HEK293 (cell line): Measurements from ENCODE around the gene NAV2.

Source experiments
- CTCF ChIA-PET: fragments of 350-600 bp; formaldehyde crosslinking; extraction: SDS; loops from one replicate; lab custom pipeline; 2021; ENCODE audit warnings: antibody characterized with exemption; lab: Yijun Ruan, JAX
- POLR2A ChIA-PET: fragments of 300-600 bp; formaldehyde crosslinking; extraction: SDS; loops from one replicate; lab custom pipeline; 2020; ENCODE audit warnings: antibody characterized with exemption, inconsistent platforms; lab: Yijun Ruan, JAX
- H3K27ac ChIP-seq: fragments of 200-500 bp; sonication (Bioruptor generic); 2 replicates; pipeline ENCODE4 v1.5.1; 2014; ENCODE audit warnings: low read depth, low read length, control low read depth, inconsistent platforms; ENCODE audit errors: extremely low read depth
- H3K36me3 ChIP-seq, 2 experiments: fragments of 200-500 bp in 1 of 2; sonication (Bioruptor generic) in 1 of 2; 1 replicate in 1 of 2; 2 replicates in 1 of 2; pipeline ENCODE4 v1.5.1; 2014 to 2017; ENCODE audit warnings: inconsistent platforms in 2 of 2, low read length in 2 of 2; ENCODE audit not compliant: control insufficient read depth in 2 of 2, insufficient read depth in 1 of 2
- H3K4me1 ChIP-seq: fragments of 200-500 bp; sonication (Bioruptor generic); 2 replicates; pipeline ENCODE4 v1.5.1; 2014; ENCODE audit warnings: mild to moderate bottlenecking, low read length, inconsistent platforms; ENCODE audit not compliant: control insufficient read depth, insufficient read depth
- H3K4me3 ChIP-seq: 2 replicates; pipeline ENCODE4 v1.5.1; 2011; ENCODE audit warnings: low read depth, mild to moderate bottlenecking, control low read depth, low read length, moderate library complexity
- H3K9me3 ChIP-seq: fragments of 200-500 bp; sonication (Bioruptor generic); 2 replicates; pipeline ENCODE4 v1.5.1; 2014; ENCODE audit warnings: low read depth, low read length, inconsistent platforms; ENCODE audit not compliant: control insufficient read depth, insufficient read depth
- BCL6B ChIP-seq: fragments of 450-650 bp; formaldehyde crosslinking; IDR thresholded peaks from 2 replicates; pipeline ENCODE4 v1.5.1; 2017; ENCODE audit warnings: missing biosample characterization, missing genetic modification characterization
- MZF1 ChIP-seq: fragments of 450-650 bp; formaldehyde crosslinking; IDR thresholded peaks from 2 replicates; pipeline ENCODE4 v1.5.1; 2017; ENCODE audit warnings: missing biosample characterization, missing genetic modification characterization, borderline replicate concordance
- PRDM4 ChIP-seq: fragments of 450-650 bp; formaldehyde crosslinking; IDR thresholded peaks from 2 replicates; pipeline ENCODE4 v1.5.1; 2017; ENCODE audit warnings: missing biosample characterization, missing genetic modification characterization
- TCF7L2 ChIP-seq: IDR thresholded peaks from 2 replicates; pipeline ENCODE4 v1.6.1; 2011; ENCODE audit warnings: low read depth, mild to moderate bottlenecking, inconsistent platforms, low read length, moderate library complexity, borderline replicate concordance
- ZNF132 ChIP-seq: fragments of 450-650 bp; formaldehyde crosslinking; IDR thresholded peaks from 2 replicates; pipeline ENCODE4 v1.5.1; 2017; ENCODE audit warnings: missing biosample characterization, missing genetic modification characterization, borderline replicate concordance
- ZNF175 ChIP-seq: fragments of 450-650 bp; formaldehyde crosslinking; IDR thresholded peaks from 2 replicates; pipeline ENCODE4 v1.5.1; 2016; ENCODE audit warnings: missing biosample characterization, missing genetic modification characterization
- ZNF18 ChIP-seq: fragments of 450-650 bp; formaldehyde crosslinking; IDR thresholded peaks from 2 replicates; pipeline ENCODE4 v1.5.1; 2016; ENCODE audit warnings: missing biosample characterization, missing genetic modification characterization
- ZNF341 ChIP-seq: fragments of 450-650 bp; formaldehyde crosslinking; IDR thresholded peaks from 2 replicates; pipeline ENCODE4; 2016; ENCODE audit warnings: low read depth, missing biosample characterization, missing genetic modification characterization
- ZNF366 ChIP-seq: fragments of 450-650 bp; formaldehyde crosslinking; conservative IDR thresholded peaks from 2 replicates; pipeline ENCODE4 v1.5.1; 2016; ENCODE audit warnings: missing biosample characterization, missing genetic modification characterization
- ZNF514 ChIP-seq: fragments of 450-650 bp; formaldehyde crosslinking; IDR thresholded peaks from 2 replicates; pipeline ENCODE4 v1.5.1; 2016; ENCODE audit warnings: missing biosample characterization, missing genetic modification characterization
- ZNF585B ChIP-seq: fragments of 450-650 bp; formaldehyde crosslinking; IDR thresholded peaks from 2 replicates; pipeline ENCODE4 v1.5.1; 2016; ENCODE audit warnings: missing biosample characterization, missing genetic modification characterization
- ZNF76 ChIP-seq: fragments of 450-650 bp; formaldehyde crosslinking; IDR thresholded peaks from 2 replicates; pipeline ENCODE4; 2016; ENCODE audit warnings: low read depth, missing biosample characterization, missing genetic modification characterization, borderline replicate concordance
- ZNF785 ChIP-seq: fragments of 450-650 bp; formaldehyde crosslinking; IDR thresholded peaks from 2 replicates; pipeline ENCODE4 v1.5.1; 2016; ENCODE audit warnings: missing biosample characterization, missing genetic modification characterization
- ZNF830 ChIP-seq: fragments of 450-650 bp; IDR thresholded peaks from 2 replicates; pipeline ENCODE4 v1.5.0; 2018; ENCODE audit warnings: missing biosample characterization, missing genetic modification characterization, low read depth, mild to moderate bottlenecking, moderate library complexity
- ZNF843 ChIP-seq: fragments of 450-650 bp; formaldehyde crosslinking; IDR thresholded peaks from 2 replicates; pipeline ENCODE4 v1.5.1; 2016; ENCODE audit warnings: missing biosample characterization, missing genetic modification characterization
- ZSCAN5A ChIP-seq: fragments of 450-650 bp; formaldehyde crosslinking; IDR thresholded peaks from 2 replicates; pipeline ENCODE4 v1.5.1; 2016; ENCODE audit warnings: missing biosample characterization, missing genetic modification characterization

Gene NAV2

GRCh38 chr11:19848219-19848618, 135.6 kb downstream of the NAV2 start (continued):
- no peak for TF ChIP-seq ZNF76 (tag by site-specific recombination)

GRCh38 chr11:19849107-19849789, 136.6 kb downstream of the NAV2 start:
- CTCF ChIA-PET = no interaction called here
- no peaks in the 10 kb centered on the region for H3K9me3 ChIP-seq
- H3K27ac ChIP-seq = no peak overlapping the region
- H3K36me3 ChIP-seq = no peaks in the 10 kb centered on the region
- no peak for TF ChIP-seq ZNF366 (tag by site-specific recombination)
- no peak for TF ChIP-seq ZNF18 (tag by site-specific recombination)
- TF ChIP-seq ZNF785 = no peak
- no peak for TF ChIP-seq ZNF843
- no peak for TF ChIP-seq ZNF830
- TF ChIP-seq ZSCAN5A (tag by site-specific recombination) = no peak
- TF ChIP-seq, all 188 proteins: peak for 0
- Histone ChIP-seq H3K4me1 (no peaks in the 10 kb centered on the region), H3K4me3 (no peak overlapping the region)
- POLR2A ChIA-PET = no interaction called here

GRCh38 chr11:19849947-19850593, 137.4 kb downstream of the NAV2 start:
- Histone ChIP-seq H3K27ac (no peak overlapping the region), H3K36me3 (no peaks in the 10 kb centered on the region), H3K4me3 (no peak overlapping the region), H3K9me3 (no peaks in the 10 kb centered on the region), H3K4me1 (no peaks in the 10 kb centered on the region)
- POLR2A ChIA-PET = no interaction called here
- TF ChIP-seq MZF1 (tag by site-specific recombination) = no peak
- no peak for TF ChIP-seq ZNF132
- no peak for TF ChIP-seq ZNF175
- no peak for TF ChIP-seq PRDM4 (tag by site-specific recombination)
- no peak for TF ChIP-seq ZNF514
- TF ChIP-seq TCF7L2 = no peak
- TF ChIP-seq ZNF341 (tag by site-specific recombination) = no peak
- no peak for TF ChIP-seq ZNF585B
- no peak for TF ChIP-seq BCL6B (tag by site-specific recombination)
- CTCF ChIA-PET = no interaction called here
